ENCODE results near the gene YTHDF1.

YTHDF1 gene

DNA sequence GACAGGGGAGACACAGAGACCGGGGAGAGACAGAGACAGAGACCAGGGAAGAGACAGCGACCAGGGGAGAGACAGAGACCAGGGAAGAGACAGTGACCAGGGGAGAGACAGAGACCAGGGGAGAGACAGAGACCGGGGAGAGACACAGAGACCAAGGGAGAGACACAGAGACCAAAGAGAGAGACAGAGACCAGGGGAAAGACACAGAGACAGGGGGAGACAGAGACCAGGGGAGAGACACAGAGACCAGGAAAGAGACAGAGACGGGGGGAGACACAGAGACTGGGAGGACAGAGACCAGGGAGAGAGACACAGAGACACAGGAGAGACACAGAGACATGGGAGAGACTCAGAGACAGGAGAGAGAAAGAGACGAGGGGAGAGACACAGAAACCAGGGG lies 43.9 kb downstream of the YTHDF1 start:
- peaks cover 42% of the 10 kb centered on the region for H3K27me3 ChIP-seq (ENCODE audit: low read depth, low read length)
- H3K4me1 ChIP-seq (ENCODE audit: control insufficient read depth in 1 of 2, insufficient read depth in 2 of 2, low read length in 2 of 2) = peaks cover 0 to 17% of the 10 kb centered on the region in 2 donors
- no peak overlapping the region for H3K27ac ChIP-seq (ENCODE audit: low read length)
- no peaks in the 10 kb centered on the region for H3K9me3 ChIP-seq (ENCODE audit: control insufficient read depth in 1 of 2, low read length in 2 of 2)
- no peaks in the 10 kb centered on the region for H3K36me3 ChIP-seq (ENCODE audit: control insufficient read depth in 1 of 2, insufficient read depth in 2 of 2, low read length in 2 of 2)
- H3K4me3 ChIP-seq (ENCODE audit: low read depth in 1 of 2, low read length in 2 of 2) = no peak overlapping the region

DNA sequence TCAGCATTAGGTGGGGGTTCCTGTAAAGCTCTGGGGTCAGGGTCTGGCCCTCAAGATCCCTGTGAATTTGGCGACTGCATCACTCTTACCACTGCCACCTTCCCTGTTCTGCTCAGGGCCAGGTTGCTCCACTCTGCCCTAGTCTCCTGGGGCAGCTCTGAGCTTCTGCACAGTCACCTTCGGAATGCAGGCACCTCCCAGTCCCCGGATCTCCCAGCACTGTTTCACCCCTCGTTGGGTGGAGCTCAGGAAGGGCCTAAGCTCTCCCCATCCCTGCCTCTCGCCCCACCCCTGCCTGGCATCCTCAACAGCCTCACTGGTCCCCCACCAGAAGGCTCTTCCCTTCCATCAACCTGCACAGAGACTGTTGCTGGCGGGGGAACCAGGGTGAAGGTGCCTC lies 46.2 kb downstream of the YTHDF1 start:
- Histone ChIP-seq H3K9me3 (ENCODE audit: control insufficient read depth in 1 of 2, low read length in 2 of 2) (no peaks in the 10 kb centered on the region), H3K4me3 (ENCODE audit: low read depth in 1 of 2, low read length in 2 of 2) (no peak overlapping the region), H3K27ac (ENCODE audit: low read length) (no peak overlapping the region), H3K36me3 (ENCODE audit: control insufficient read depth in 1 of 2, insufficient read depth in 2 of 2, low read length in 2 of 2) (no peaks in the 10 kb centered on the region), H3K4me1 (ENCODE audit: control insufficient read depth in 1 of 2, insufficient read depth in 2 of 2, low read length in 2 of 2) (peaks cover 0 to 2% of the 10 kb centered on the region in 2 donors), H3K27me3 (ENCODE audit: low read depth, low read length) (peaks cover 28% of the 10 kb centered on the region)

- no peaks in the 10 kb centered on the region for H3K9me3 ChIP-seq (ENCODE audit: control insufficient read depth in 1 of 2, low read length in 2 of 2)
- H3K4me3 ChIP-seq (ENCODE audit: low read depth in 1 of 2, low read length in 2 of 2) = no peak overlapping the region
- H3K36me3 ChIP-seq (ENCODE audit: control insufficient read depth in 1 of 2, insufficient read depth in 2 of 2, low read length in 2 of 2) = no peaks in the 10 kb centered on the region
- no peaks in the 10 kb centered on the region for H3K4me1 ChIP-seq (ENCODE audit: control insufficient read depth in 1 of 2, insufficient read depth in 2 of 2, low read length in 2 of 2)
- H3K27me3 ChIP-seq (ENCODE audit: low read depth, low read length) = peaks cover 22% of the 10 kb centered on the region
- H3K27ac ChIP-seq (ENCODE audit: low read length) = no peak overlapping the region
These were observed 47.1 kb downstream of the YTHDF1 start for GRCh38 chr20:63168861-63169260.

GRCh38 chr20:63167918-63168520 lies 47.9 kb downstream of the YTHDF1 start:
- Histone ChIP-seq H3K36me3 (ENCODE audit: control insufficient read depth in 1 of 2, insufficient read depth in 2 of 2, low read length in 2 of 2) (no peaks in the 10 kb centered on the region), H3K9me3 (ENCODE audit: control insufficient read depth in 1 of 2, low read length in 2 of 2) (no peaks in the 10 kb centered on the region), H3K27me3 (ENCODE audit: low read depth, low read length) (peaks cover 14% of the 10 kb centered on the region), H3K27ac (ENCODE audit: low read length) (no peak overlapping the region), H3K4me3 (ENCODE audit: low read depth in 1 of 2, low read length in 2 of 2) (no peak overlapping the region), H3K4me1 (ENCODE audit: control insufficient read depth in 1 of 2, insufficient read depth in 2 of 2, low read length in 2 of 2) (no peaks in the 10 kb centered on the region)

GRCh38 chr20:63167026-63167917 lies 48.7 kb downstream of the YTHDF1 start:
- H3K4me1 ChIP-seq (ENCODE audit: control insufficient read depth in 1 of 2, insufficient read depth in 2 of 2, low read length in 2 of 2) = no peaks in the 10 kb centered on the region
- H3K36me3 ChIP-seq (ENCODE audit: control insufficient read depth in 1 of 2, insufficient read depth in 2 of 2, low read length in 2 of 2) = no peaks in the 10 kb centered on the region
- H3K4me3 ChIP-seq (ENCODE audit: low read depth in 1 of 2, low read length in 2 of 2) = no peak overlapping the region
- H3K27me3 ChIP-seq (ENCODE audit: low read depth, low read length) = peaks cover 7% of the 10 kb centered on the region
- no peaks in the 10 kb centered on the region for H3K9me3 ChIP-seq (ENCODE audit: control insufficient read depth in 1 of 2, low read length in 2 of 2)
- no peak overlapping the region for H3K27ac ChIP-seq (ENCODE audit: low read length)

- Histone ChIP-seq H3K27me3 (ENCODE audit: low read depth, low read length) (no peaks in the 10 kb centered on the region), H3K27ac (ENCODE audit: low read length) (no peak overlapping the region)
These were observed 49.5 kb downstream of the YTHDF1 start for GRCh38 chr20:63166193-63167020.

GRCh38 chr20:63165356-63166192 lies 50.4 kb downstream of the YTHDF1 start:
- H3K36me3 ChIP-seq (ENCODE audit: control insufficient read depth in 1 of 2, insufficient read depth in 2 of 2, low read length in 2 of 2) = no peaks in the 10 kb centered on the region
- no peaks in the 10 kb centered on the region for H3K27me3 ChIP-seq (ENCODE audit: low read depth, low read length)
- H3K27ac ChIP-seq (ENCODE audit: low read length) = no peak overlapping the region
- H3K4me1 ChIP-seq (ENCODE audit: control insufficient read depth in 1 of 2, insufficient read depth in 2 of 2, low read length in 2 of 2) = no peaks in the 10 kb centered on the region
- no peaks in the 10 kb centered on the region for H3K9me3 ChIP-seq (ENCODE audit: control insufficient read depth in 1 of 2, low read length in 2 of 2)
- H3K4me3 ChIP-seq (ENCODE audit: low read depth in 1 of 2, low read length in 2 of 2) = no peak overlapping the region

More at GRCh38 chr20:63166193-63167020, 49.5 kb downstream of the YTHDF1 start:
- Histone ChIP-seq H3K4me1 (ENCODE audit: control insufficient read depth in 1 of 2, insufficient read depth in 2 of 2, low read length in 2 of 2) (no peaks in the 10 kb centered on the region), H3K4me3 (ENCODE audit: low read depth in 1 of 2, low read length in 2 of 2) (no peak overlapping the region), H3K9me3 (ENCODE audit: control insufficient read depth in 1 of 2, low read length in 2 of 2) (no peaks in the 10 kb centered on the region), H3K36me3 (ENCODE audit: control insufficient read depth in 1 of 2, insufficient read depth in 2 of 2, low read length in 2 of 2) (no peaks in the 10 kb centered on the region)

GRCh38 chr20:63164484-63165355 lies 51.2 kb downstream of the YTHDF1 start:
- H3K9me3 ChIP-seq (ENCODE audit: control insufficient read depth in 1 of 2, low read length in 2 of 2) = no peaks in the 10 kb centered on the region
- no peaks in the 10 kb centered on the region for H3K4me1 ChIP-seq (ENCODE audit: control insufficient read depth in 1 of 2, insufficient read depth in 2 of 2, low read length in 2 of 2)
- H3K36me3 ChIP-seq (ENCODE audit: control insufficient read depth in 1 of 2, insufficient read depth in 2 of 2, low read length in 2 of 2) = no peaks in the 10 kb centered on the region
- H3K27me3 ChIP-seq (ENCODE audit: low read depth, low read length) = no peaks in the 10 kb centered on the region
- H3K27ac ChIP-seq (ENCODE audit: low read length) = no peak overlapping the region
- no peak overlapping the region for H3K4me3 ChIP-seq (ENCODE audit: low read depth in 1 of 2, low read length in 2 of 2)

DNA sequence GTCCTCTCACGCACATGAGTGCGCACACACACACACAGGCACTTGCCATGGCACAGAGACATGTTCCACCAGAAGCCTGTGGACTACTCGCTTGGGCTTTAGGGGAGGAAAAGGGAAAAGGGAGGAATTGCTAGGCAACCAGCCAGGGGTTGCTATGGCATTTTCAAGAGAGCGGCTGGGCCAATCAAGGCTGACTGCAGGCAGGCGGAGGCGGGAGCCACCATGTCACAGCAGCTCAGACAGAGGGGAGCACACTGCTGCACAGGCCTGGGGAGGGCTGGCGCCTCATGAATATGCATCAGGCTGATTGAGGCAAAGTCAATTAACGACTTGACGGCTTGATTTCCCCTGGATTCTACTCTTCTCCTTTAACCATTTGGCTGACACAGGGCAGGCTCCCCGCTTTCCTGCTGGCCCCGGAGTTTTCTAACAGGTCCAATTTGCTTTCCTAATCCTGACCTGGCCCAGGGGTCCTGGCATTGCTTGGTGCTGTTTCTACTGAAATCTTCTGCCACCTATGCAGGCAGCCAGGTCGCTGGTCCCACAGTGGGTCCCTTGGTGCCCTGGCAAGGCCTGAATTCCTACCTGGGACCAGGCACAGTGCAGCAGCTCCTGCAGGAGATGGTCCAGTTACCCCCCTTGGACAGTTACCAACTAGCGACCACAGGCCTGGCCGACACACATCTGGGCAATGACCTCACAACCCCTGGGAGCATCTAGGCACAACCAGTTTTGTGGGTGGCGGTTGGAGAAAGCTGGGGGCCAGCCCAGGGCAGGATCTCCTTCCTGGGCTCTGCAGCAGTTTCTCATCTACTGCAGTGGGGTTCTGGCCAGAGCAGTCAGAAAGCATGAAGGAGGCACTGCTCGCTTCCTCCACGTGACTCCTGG lies 52.1 kb downstream of the YTHDF1 start:
- Histone ChIP-seq H3K9me3 (ENCODE audit: control insufficient read depth in 1 of 2, low read length in 2 of 2) (no peaks in the 10 kb centered on the region), H3K4me3 (ENCODE audit: low read depth in 1 of 2, low read length in 2 of 2) (no peak overlapping the region), H3K4me1 (ENCODE audit: control insufficient read depth in 1 of 2, insufficient read depth in 2 of 2, low read length in 2 of 2) (no peaks in the 10 kb centered on the region), H3K36me3 (ENCODE audit: control insufficient read depth in 1 of 2, insufficient read depth in 2 of 2, low read length in 2 of 2) (no peaks in the 10 kb centered on the region), H3K27ac (ENCODE audit: low read length) (no peak overlapping the region), H3K27me3 (ENCODE audit: low read depth, low read length) (no peaks in the 10 kb centered on the region)

Data from muscle layer of duodenum (tissue), 2 donors.